KBM-7 (cell line): Measurements from ENCODE around the gene TTYH3.

Experiments used
- DNase-seq: peaks from one replicate; pipeline ENCODE4 v3.0.0-alpha.2; 2015
- in situ Hi-C: fragments of 300-500 bp; cut with MboI; formaldehyde crosslinking; loops from 2 replicates; pipeline ENCODE4 v1.14.3; 2020; ENCODE audit warnings: low sequenced_read_pairs, low pct_unique_long_range_greater_than_20kb, mixed read lengths

Gene TTYH3

GRCh38 chr7:2644562-2645273 is 12.9 kb downstream of the TTYH3 start:
- no peak for DNase-seq
- in situ Hi-C loops = no loop called here

GRCh38 chr7:2645274-2645868 is 13.6 kb downstream of the TTYH3 start:
- DNase-seq = peak; percentile 90
- in situ Hi-C loops = no loop called here

- in situ Hi-C loops = no loop called here
- no peak for DNase-seq
Observed at GRCh38 chr7:2646336-2646679, 14.5 kb downstream of the TTYH3 start.

DNA sequence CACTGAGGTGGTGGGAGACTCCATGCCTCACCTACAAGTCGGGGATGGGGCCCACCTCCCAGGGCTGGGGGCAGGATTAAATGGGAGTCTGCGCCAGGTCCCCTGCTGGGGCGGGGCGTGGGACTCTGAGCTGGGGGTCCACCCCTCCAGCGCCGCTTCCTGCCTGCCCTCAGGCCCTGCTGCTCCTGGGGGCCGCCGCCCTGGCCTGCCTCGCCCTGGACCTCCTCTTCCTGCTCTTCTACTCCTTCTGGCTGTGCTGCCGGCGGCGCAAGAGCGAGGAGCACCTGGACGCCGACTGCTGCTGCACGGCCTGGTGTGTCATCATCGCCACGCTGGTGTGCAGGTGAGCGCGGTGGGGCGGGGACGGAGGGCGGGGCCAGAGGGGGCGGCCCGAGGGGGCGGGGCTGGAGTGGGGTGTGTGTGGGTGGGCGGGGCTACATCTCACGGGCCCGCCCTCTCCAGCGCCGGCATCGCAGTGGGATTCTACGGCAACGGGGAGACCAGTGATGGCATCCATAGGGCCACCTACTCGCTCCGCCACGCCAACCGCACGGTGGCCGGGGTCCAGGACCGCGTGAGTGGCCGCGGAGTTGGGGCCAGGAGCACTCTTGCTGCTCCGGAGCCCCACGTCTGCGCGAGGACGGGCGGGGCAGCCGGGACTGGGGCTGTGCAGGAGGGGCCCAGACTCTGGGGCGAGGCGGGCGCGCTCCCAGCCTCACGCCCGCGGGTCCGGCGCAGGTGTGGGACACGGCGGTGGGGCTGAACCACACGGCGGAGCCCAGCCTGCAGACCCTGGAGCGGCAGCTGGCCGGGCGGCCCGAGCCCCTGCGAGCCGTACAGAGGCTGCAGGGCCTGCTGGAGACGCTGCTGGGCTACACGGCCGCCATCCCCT is 15.1 kb downstream of the TTYH3 start:
- in situ Hi-C loops = no loop called here

GRCh38 chr7:2647594-2648172 is 15.9 kb downstream of the TTYH3 start:
- no peak for DNase-seq
- in situ Hi-C loops = no loop called here

More for the DNA sequence above, 15.1 kb downstream of the TTYH3 start:
- DNase-seq = no peak

GRCh38 chr7:2649139-2649838 is 17.5 kb downstream of the TTYH3 start:
- DNase-seq = no peak
- in situ Hi-C loops = no loop called here

GRCh38 chr7:2649991-2650390 is 18.2 kb downstream of the TTYH3 start:
- DNase-seq = no peak
- in situ Hi-C loops = no loop called here

GRCh38 chr7:2650451-2650850 is 18.7 kb downstream of the TTYH3 start:
- DNase-seq = no peak
- in situ Hi-C loops = no loop called here

DNA sequence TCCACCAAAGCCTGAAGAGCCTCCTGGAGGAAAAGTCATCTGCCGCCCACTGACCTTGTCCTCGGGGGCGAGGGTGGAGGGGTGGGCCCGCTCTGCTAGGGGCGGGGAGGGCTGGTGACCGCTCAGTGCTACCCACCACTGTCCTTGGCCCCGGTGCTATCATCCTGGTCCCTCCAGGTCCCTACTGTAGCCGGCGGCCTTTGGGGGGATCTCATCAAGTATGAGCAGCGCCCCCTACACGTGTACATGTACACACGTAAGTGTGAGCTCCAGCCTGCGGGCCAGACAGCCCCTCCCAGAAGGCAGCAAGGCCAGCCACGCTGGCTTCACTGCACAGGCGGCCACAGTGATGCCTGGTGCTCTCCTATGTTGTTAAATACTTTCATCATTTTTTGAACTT is 19.6 kb downstream of the TTYH3 start:
- peak; percentile 47 for DNase-seq
- in situ Hi-C loops = no loop called here

- in situ Hi-C loops = no loop called here
- DNase-seq = no peak
Observed at GRCh38 chr7:2651847-2652735, 20.3 kb downstream of the TTYH3 start.

GRCh38 chr7:2652736-2653060 is 20.9 kb downstream of the TTYH3 start:
- in situ Hi-C loops = no loop called here
- no peak for DNase-seq

DNA sequence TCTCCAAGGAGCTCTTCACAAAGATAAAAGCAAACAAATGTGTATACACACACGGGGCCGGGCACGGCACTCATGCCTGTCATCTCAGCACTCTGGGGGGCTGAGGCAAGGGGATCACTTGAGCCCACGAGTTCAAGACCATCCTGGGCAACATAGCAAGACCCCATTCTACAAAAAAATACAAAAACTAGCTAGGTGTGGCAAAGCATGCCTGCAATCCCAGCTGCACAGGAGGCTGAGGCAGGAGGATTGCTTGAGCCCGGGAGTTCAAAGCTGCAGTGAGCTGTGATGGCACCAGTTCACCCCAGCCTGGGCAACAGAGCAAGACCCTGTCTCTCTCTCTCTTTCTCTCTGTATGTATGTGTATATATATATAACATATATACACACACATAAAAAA is 22.3 kb downstream of the TTYH3 start:
- no peak for DNase-seq
- in situ Hi-C loops = no loop called here

DNA sequence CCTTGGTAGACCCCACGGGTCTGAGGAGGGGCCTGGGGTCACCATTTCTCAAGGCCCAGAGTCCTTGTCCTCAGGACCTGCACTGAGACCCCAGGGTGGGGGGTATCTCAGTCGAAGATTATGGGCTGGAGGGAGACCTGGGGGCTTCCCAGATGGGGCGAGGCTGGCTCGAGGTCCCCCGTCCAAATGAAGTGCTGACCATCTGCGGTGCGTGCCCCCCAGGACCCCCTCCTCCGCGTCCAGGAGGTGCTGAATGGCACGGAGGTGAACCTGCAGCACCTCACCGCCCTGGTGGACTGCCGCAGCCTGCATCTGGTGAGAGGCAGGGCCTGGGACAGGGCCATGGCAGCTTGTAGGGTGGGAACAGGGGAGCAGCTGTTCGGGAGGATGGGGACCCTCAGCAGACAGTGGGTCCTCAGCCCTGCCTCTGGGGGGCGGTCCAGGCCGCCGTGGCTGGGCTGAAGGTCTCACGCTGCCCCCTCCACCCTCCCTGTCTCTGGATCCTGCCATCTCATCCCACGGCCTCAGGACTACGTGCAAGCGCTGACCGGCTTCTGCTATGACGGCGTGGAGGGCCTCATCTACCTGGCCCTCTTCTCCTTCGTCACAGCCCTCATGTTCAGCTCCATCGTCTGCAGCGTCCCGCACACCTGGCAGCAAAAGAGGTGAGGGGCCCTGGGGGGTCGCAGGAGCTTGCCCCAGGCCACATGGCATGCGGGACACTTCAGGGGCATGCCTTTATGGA is 24.3 kb downstream of the TTYH3 start:
- DNase-seq = no peak
- in situ Hi-C loops = no loop called here

- DNase-seq = no peak
- in situ Hi-C loops = no loop called here
Observed at GRCh38 chr7:2657208-2657607, 25.4 kb downstream of the TTYH3 start.

DNA sequence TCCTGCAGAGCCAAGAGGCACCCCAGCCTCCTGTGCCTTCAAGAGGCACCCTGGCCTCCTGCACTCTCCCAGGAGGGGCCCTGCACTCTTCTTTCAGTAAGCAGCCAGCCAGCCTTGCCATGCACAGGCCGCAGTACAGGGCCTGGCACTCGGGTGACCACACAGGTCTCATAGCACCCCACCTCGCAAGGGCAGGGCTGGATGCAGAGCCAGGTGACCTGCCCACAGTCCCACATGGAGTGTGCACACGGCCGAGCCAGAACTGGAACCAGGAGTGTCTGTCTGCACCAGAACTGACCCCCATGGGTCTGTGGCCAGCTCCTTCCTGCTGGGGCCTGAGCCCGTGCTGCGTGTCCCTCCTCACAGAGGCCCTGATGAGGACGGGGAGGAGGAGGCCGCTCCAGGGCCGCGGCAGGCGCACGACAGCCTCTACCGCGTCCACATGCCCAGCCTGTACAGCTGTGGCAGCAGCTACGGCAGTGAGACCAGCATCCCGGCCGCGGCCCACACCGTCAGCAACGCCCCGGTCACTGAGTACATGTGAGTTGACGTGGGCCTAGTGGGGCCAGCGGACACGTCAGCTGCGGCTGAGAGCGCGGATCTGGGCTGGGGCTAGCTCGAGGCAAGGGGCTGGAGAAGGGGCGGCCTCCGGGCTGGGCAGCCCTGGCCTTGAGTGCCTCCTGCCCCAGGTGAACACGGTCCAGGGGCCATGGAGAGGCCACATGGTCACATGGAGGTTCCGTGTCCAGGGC is 26.3 kb downstream of the TTYH3 start:
- DNase-seq = no peak
- in situ Hi-C loops = no loop called here

GRCh38 chr7:2658941-2659340 is 27.2 kb downstream of the TTYH3 start:
- no peak for DNase-seq
- in situ Hi-C loops = no loop called here
